Fibroblast of mammary gland (primary cell): ENCODE results near the gene TBC1D12.

Source experiments
- DNase-seq: peaks from one replicate; pipeline ENCODE4 v3.0.0-alpha.2; 2010; ENCODE audit warnings: low read depth
- H3K4me3 ChIP-seq: 2 replicates; pipeline ENCODE4 v1.5.1; 2011; ENCODE audit warnings: low read depth, mild to moderate bottlenecking, low read length, moderate library complexity; ENCODE audit not compliant: control insufficient read depth
- CTCF ChIP-seq: conservative IDR thresholded peaks from 2 replicates; pipeline ENCODE4 v1.5.1; 2011; ENCODE audit warnings: low read depth, low read length, inconsistent platforms; ENCODE audit not compliant: control insufficient read depth, insufficient read depth

TBC1D12 gene

GRCh38 chr10:94489976-94490788 is 87.8 kb downstream of the TBC1D12 start:
- no peak for TF ChIP-seq CTCF
- no peak for DNase-seq
- H3K4me3 ChIP-seq = no peak overlapping the region

- no peak overlapping the region for H3K4me3 ChIP-seq
- no peak for TF ChIP-seq CTCF
- no peak for DNase-seq
These were observed 88.4 kb downstream of the TBC1D12 start for GRCh38 chr10:94490789-94491039.

GRCh38 chr10:94493463-94493862 is 91.1 kb downstream of the TBC1D12 start:
- no peak for TF ChIP-seq CTCF
- H3K4me3 ChIP-seq = no peak overlapping the region
- DNase-seq = no peak

- TF ChIP-seq CTCF = no peak
- DNase-seq = peak; percentile 2
- H3K4me3 ChIP-seq = no peak overlapping the region
These were observed 93.7 kb downstream of the TBC1D12 start for GRCh38 chr10:94496010-94496409.

GRCh38 chr10:94496646-94497045 is 94.3 kb downstream of the TBC1D12 start:
- no peak for TF ChIP-seq CTCF
- DNase-seq = no peak

GRCh38 chr10:94500063-94500462 is 97.7 kb downstream of the TBC1D12 start:
- TF ChIP-seq CTCF = peak; percentile 50
- DNase-seq = peak; percentile 12
- H3K4me3 ChIP-seq = no peak overlapping the region

More at GRCh38 chr10:94496646-94497045, 94.3 kb downstream of the TBC1D12 start:
- no peak overlapping the region for H3K4me3 ChIP-seq
